GM20000 (cell line): ENCODE results near the gene FMN1.

Source experiments
- DNase-seq: peaks from one replicate; pipeline ENCODE4 v3.0.0; 2012; ENCODE audit warnings: low spot score
- CTCF ChIP-seq: IDR thresholded peaks from 2 replicates; pipeline ENCODE4 v1.5.1; 2012; ENCODE audit warnings: mild to moderate bottlenecking, control low read depth; ENCODE audit errors: extremely low read depth, missing control alignments

Gene FMN1

DNA sequence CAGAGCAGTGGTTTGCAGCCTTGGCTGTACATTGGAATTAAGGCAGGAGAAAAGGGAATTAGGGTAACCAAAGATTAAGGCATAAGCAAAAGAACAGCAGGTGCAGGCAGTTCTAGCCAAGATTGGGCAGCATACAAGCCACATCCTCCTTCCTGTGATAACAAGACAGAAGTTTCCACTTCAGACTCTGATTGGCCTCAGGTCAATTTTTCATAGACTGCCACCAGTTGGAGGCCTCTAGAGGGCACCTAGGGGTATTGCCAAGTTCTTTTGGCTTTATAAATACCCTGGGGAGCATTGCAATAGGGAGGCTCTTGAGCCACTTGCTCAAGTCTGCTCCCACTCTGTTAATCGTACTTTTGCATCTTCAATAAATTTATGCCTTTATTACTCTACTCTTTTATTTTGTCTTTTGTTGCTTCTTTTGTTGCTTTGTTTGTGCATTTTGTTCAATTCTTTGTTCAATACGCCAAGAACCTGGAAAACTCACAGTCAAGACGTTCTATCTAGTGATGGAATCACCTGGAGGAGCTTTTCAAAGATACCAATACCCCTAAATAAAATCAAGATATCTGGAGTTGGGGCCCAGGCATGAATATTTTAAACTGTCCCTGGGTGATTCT, 32.2 kb upstream of the FMN1 start:
- no peak for DNase-seq
- no peak for TF ChIP-seq CTCF

DNA sequence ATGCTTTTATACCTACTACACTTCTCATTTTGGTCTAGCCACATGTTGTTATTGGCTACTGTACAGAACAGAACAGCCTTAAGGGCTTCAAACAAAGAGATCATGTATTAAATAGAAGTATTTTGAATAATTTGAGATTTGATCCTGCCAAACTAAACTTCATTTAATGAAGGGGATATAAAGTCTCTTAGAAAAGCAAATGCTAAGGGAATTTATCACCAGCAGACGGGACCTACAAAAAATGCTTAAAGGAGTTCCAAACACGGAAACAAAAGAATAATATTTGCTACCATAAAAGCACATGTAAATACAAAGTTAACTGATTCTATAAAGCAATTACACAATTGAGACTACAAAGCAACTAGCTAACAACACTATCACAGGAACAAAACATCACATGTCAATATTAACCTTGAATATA, 23.6 kb upstream of the FMN1 start:
- TF ChIP-seq CTCF, result no peak

DNA sequence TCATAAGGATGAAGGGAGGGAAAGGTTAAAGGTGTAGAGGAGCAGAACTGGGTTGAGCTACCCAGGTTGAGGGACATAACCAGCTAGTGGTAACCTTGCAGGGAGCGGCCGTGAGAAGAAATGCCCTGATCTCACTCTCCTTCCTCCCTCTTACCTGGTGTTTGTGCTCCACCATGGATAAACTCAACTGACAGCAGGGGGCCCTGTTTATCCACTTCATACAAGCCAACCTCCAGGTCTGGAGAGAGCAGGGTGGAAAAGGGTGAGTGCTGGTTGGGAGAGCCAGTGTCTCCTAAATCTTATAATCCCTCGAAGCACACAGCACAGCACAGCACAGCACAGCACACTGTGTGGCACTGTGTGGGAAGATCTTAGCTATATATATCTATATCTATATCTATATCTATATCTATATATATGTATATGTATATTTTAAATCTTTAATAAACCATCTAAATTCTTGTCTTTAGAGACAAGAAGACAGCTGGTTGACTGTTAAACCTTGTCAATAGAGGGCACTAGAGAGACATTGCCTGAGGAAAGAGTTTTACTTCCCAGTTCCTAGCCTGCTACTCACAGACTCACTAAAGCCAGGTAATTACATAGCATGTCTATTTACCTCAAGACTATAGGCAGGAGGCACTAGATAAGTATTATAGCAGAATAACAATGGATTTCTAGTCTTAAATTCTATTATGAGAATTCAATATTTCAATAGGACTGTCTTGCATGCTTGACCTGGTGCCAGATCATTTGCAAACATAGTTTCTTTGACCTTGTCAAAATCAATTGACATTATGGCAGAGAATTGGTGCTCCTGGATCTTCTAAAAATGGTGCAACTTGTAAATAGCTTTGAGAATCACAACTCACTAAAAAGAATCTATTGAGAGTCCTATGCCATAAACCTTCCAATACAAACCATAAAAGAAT, 21.7 kb upstream of the FMN1 start:
- peak; percentile 47 for TF ChIP-seq CTCF
- DNase-seq, result no peak

More for the DNA sequence above, 23.6 kb upstream of the FMN1 start:
- no peak for DNase-seq

DNA sequence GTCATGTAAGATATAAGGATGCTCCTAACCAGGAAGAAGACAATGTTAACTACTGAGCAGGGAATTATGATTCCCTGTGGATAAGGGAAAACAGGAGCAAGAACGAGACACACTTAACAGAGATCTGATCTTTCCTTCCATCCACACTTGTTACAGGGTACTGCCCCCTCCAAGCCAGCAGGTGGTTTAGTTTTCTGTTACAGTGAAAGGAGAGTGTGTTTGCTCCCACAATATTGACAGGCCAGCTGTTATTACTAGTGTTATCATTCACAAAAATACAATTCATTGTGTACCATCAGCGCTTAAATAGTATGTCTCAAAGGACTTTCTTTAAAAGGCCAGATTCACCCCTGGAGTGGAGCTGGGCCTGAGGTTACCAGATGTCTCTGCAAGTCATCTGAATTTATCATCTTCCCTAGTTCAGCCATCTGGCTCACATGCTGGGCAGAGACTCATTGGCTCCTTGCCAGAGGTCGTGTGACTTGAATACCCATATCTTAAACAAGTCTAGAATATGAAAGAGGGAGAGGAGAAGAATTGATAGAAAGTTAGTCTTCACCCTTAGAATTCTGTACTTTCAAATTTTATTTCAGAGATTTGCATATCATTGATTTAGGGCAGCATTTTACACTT, 16.8 kb upstream of the FMN1 start:
- DNase-seq, result no peak
- no peak for TF ChIP-seq CTCF

GRCh38 chr15:33209575-33210481, 15.3 kb upstream of the FMN1 start:
- TF ChIP-seq CTCF, result no peak
- no peak for DNase-seq

DNA sequence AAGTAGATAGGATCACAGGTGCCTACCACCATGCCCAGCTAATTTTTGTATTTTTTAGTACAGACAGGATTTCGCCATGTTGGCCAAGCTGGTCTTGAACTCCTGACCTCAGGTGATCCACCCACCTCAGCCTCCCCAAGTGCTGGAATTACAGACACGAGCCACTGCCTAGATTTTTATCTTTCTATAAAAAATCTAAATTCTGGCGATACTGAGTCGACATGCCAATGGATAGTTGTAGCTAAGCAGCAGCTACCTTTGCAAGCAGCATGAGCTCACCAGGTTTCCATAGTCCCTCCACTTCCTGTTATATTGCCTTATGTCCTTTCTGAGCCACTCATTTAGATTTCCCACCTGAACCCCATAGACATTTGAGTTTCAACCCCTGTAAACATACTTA, 13.1 kb upstream of the FMN1 start:
- DNase-seq, result no peak
- TF ChIP-seq CTCF, result no peak
